ENCODE measurements around the gene ABLIM1. TPM values are rescaled to one million over a fixed set of nuclear protein-coding genes. Genes with fewer than 3 reads are reported as not detected.

ABLIM1 gene
- total RNA-seq, 4 donors from 2014 or later, result 84.7 to 203 (median 150) TPM

DNA sequence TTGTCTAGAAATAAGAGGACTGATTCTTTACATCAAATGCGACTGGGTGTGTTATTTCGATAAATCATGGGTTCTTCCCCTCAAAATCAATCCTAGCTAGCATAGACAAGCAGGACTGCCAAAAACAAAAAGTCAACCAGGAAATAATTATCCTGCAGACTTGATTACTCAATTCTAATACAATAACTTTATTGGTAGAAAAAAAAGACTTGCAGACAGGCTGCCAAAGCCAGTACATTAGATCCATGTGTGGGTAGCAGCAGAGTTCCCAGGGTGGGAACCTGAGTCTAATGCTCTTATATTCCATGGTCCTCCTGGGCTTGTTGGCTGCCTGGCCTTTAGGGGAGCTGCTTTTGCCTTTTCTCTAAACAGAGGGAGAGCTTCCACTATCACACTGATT is 261.6 kb downstream of the ABLIM1 start:
- no peaks in the 10 kb centered on the region for H3K36me3 ChIP-seq
- peaks cover 9 to 20% of the 10 kb centered on the region in 2 donors for H3K4me1 ChIP-seq
- H3K9me3 ChIP-seq, result no peaks in the 10 kb centered on the region
- in situ Hi-C loops (cut with MboI; ENCODE audit: low sequenced_read_pairs in 4 of 4) (no loop called here), intact Hi-C loops (cut with DNase I; ENCODE audit: low total_unique reads) (no loop called here)
- peaks cover 12 to 27% (median 12%) of the 10 kb centered on the region in 3 donors for H3K27me3 ChIP-seq
- H3K4me3 ChIP-seq, result no peak overlapping the region
- TF ChIP-seq POLR2A (IDR thresholded peaks at IDR 0.05) (no peak), CTCF (IDR thresholded peaks at IDR 0.05 in 4 of 5, conservative IDR thresholded peaks at IDR 0.05 in 1 of 5) (no peak)
- no peak overlapping the region for H3K27ac ChIP-seq
- ATAC-seq (no peak), DNase-seq (no peak)

GRCh38 chr10:114395366-114396022 is 262.6 kb downstream of the ABLIM1 start:
- DNase-seq (no peak), ATAC-seq (no peak)
- H3K9me3 ChIP-seq, result no peaks in the 10 kb centered on the region
- H3K4me3 ChIP-seq, result no peak overlapping the region
- TF ChIP-seq POLR2A (IDR thresholded peaks at IDR 0.05) (no peak), CTCF (IDR thresholded peaks at IDR 0.05 in 4 of 5, conservative IDR thresholded peaks at IDR 0.05 in 1 of 5) (no peak)
- H3K27ac ChIP-seq, result no peak overlapping the region
- peaks cover 6 to 25% (median 12%) of the 10 kb centered on the region in 3 donors for H3K27me3 ChIP-seq
- H3K36me3 ChIP-seq, result no peaks in the 10 kb centered on the region
- H3K4me1 ChIP-seq, result peaks cover 4 to 15% of the 10 kb centered on the region in 2 donors
- in situ Hi-C loops (cut with MboI; ENCODE audit: low sequenced_read_pairs in 4 of 4) (no loop called here), intact Hi-C loops (cut with DNase I; ENCODE audit: low total_unique reads) (no loop called here)

- no peak for TF ChIP-seq POLR2A (IDR thresholded peaks at IDR 0.05)
- no peak for TF ChIP-seq CTCF (IDR thresholded peaks at IDR 0.05 in 4 of 5, conservative IDR thresholded peaks at IDR 0.05 in 1 of 5)
- Histone ChIP-seq H3K36me3 (no peaks in the 10 kb centered on the region), H3K27me3 (peaks cover 4 to 20% (median 5%) of the 10 kb centered on the region in 3 donors), H3K4me3 (no peak overlapping the region), H3K9me3 (no peaks in the 10 kb centered on the region), H3K4me1 (peaks cover 4 to 11% of the 10 kb centered on the region in 2 donors), H3K27ac (no peak overlapping the region)
- DNase-seq (no peak), ATAC-seq (no peak)
- intact Hi-C loops (cut with DNase I; ENCODE audit: low total_unique reads) (no loop called here), in situ Hi-C loops (cut with MboI; ENCODE audit: low sequenced_read_pairs in 4 of 4) (no loop called here)
Measured at GRCh38 chr10:114394531-114394930, 263.5 kb downstream of the ABLIM1 start.

DNA sequence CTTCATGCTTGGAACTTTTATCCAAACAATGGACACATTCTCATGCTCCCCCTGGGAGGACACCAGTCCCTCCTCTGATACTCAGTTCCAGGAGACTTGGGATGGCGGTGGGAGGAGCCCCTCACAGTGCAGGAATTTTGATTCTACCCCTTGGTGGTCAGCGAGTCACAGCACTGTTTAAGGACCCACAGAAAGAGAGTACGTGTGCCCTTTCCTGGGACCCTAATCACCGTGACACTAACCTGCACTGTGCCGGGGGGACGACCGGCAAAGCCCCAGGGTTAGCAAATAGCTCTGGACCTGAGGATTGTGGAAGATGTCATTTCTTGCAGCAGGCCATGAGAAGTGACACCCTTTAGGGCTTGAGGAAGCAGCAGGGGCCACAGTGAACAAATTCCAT is 264.2 kb downstream of the ABLIM1 start:
- TF ChIP-seq CTCF (IDR thresholded peaks at IDR 0.05 in 4 of 5, conservative IDR thresholded peaks at IDR 0.05 in 1 of 5) (no peak), POLR2A (IDR thresholded peaks at IDR 0.05) (no peak)
- DNase-seq (no peak), ATAC-seq (no peak)
- H3K4me3 ChIP-seq, result no peak overlapping the region
- H3K27ac ChIP-seq, result peak overlapping the region in 1 of 4 donors; percentile 50
- no peaks in the 10 kb centered on the region for H3K36me3 ChIP-seq
- H3K4me1 ChIP-seq, result peaks cover 6 to 13% of the 10 kb centered on the region in 2 donors
- intact Hi-C loops (cut with DNase I; ENCODE audit: low total_unique reads) (no loop called here), in situ Hi-C loops (cut with MboI; ENCODE audit: low sequenced_read_pairs in 4 of 4) (no loop called here)
- H3K27me3 ChIP-seq, result peaks cover 3 to 17% (median 5%) of the 10 kb centered on the region in 3 donors
- no peaks in the 10 kb centered on the region for H3K9me3 ChIP-seq
